ENCODE data around the gene COL4A1.

DNA sequence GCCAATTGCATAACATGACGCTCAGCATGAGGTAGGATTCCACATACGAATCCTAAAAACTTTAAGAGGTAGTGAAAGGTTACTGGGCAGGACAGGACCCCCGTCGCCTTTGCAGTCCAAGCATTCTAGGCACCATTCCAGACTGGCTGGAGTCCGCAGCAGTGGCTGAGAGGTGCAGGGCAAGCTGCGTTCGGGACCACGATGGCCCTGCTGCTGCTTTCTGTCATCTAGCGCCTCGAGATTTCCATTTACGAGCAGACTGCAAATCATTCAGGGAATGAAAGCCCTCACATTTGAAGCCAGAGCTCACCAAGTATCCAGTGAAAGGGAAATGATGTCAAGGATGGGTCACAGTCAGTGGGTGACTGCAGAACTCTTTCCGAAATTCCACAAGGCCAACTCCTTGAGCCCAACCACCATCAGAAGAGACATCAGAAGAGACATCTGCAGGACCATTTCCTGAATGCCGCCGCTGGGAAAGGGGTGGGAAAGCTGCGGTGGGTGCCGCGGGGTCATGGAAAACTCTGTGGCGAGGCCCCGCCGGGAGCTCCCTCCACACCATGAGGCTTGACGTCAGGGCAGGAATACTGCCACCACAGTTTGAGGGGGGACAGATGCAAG lies 88.3 kb downstream of the COL4A1 start:
- TF ChIP-seq, protein P1, sequence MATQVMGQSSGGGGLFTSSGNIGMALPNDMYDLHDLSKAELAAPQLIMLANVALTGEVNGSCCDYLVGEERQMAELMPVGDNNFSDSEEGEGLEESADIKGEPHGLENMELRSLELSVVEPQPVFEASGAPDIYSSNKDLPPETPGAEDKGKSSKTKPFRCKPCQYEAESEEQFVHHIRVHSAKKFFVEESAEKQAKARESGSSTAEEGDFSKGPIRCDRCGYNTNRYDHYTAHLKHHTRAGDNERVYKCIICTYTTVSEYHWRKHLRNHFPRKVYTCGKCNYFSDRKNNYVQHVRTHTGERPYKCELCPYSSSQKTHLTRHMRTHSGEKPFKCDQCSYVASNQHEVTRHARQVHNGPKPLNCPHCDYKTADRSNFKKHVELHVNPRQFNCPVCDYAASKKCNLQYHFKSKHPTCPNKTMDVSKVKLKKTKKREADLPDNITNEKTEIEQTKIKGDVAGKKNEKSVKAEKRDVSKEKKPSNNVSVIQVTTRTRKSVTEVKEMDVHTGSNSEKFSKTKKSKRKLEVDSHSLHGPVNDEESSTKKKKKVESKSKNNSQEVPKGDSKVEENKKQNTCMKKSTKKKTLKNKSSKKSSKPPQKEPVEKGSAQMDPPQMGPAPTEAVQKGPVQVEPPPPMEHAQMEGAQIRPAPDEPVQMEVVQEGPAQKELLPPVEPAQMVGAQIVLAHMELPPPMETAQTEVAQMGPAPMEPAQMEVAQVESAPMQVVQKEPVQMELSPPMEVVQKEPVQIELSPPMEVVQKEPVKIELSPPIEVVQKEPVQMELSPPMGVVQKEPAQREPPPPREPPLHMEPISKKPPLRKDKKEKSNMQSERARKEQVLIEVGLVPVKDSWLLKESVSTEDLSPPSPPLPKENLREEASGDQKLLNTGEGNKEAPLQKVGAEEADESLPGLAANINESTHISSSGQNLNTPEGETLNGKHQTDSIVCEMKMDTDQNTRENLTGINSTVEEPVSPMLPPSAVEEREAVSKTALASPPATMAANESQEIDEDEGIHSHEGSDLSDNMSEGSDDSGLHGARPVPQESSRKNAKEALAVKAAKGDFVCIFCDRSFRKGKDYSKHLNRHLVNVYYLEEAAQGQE (IDR thresholded peaks at IDR 0.05; ENCODE audit: low read depth, low read length) = no peak
- TF ChIP-seq, protein P2, sequence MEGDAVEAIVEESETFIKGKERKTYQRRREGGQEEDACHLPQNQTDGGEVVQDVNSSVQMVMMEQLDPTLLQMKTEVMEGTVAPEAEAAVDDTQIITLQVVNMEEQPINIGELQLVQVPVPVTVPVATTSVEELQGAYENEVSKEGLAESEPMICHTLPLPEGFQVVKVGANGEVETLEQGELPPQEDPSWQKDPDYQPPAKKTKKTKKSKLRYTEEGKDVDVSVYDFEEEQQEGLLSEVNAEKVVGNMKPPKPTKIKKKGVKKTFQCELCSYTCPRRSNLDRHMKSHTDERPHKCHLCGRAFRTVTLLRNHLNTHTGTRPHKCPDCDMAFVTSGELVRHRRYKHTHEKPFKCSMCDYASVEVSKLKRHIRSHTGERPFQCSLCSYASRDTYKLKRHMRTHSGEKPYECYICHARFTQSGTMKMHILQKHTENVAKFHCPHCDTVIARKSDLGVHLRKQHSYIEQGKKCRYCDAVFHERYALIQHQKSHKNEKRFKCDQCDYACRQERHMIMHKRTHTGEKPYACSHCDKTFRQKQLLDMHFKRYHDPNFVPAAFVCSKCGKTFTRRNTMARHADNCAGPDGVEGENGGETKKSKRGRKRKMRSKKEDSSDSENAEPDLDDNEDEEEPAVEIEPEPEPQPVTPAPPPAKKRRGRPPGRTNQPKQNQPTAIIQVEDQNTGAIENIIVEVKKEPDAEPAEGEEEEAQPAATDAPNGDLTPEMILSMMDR (IDR thresholded peaks at IDR 0.05) = no peak
- TF ChIP-seq EZH2phosphoT487 (IDR thresholded peaks at IDR 0.05; ENCODE audit: borderline replicate concordance, low read depth) (no peak), RAD21 (IDR thresholded peaks at IDR 0.05; ENCODE audit: low read length) (no peak)
- TF ChIP-seq, protein P3, sequence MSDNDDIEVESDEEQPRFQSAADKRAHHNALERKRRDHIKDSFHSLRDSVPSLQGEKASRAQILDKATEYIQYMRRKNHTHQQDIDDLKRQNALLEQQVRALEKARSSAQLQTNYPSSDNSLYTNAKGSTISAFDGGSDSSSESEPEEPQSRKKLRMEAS (IDR thresholded peaks at IDR 0.05; ENCODE audit: low read depth) = no peak
